Liver (tissue), 9 donors: ENCODE results near the gene FBXO34. TPM values are rescaled to one million over a fixed set of nuclear protein-coding genes. Genes with fewer than 3 reads are reported as not detected.

Experiments used
- DNase-seq: peaks from one replicate; pipeline ENCODE4 v3.0.0-alpha.2; 2017; ENCODE audit warnings: low spot score
- H3K27ac ChIP-seq, 2 donors: one replicate each; pipeline ENCODE4 v1.7.0; 2013; ENCODE audit warnings: inconsistent platforms in 2 of 2, low read length in 2 of 2, control low read depth in 1 of 2, low read depth in 1 of 2, mild to moderate bottlenecking in 1 of 2
- H3K27me3 ChIP-seq, 4 donors: one replicate each; pipeline versions ENCODE4 v1.6.1 to v1.7.0; 2013; ENCODE audit warnings: low read length in 3 of 4, inconsistent platforms in 1 of 4, mild to moderate bottlenecking in 1 of 4, moderate library complexity in 1 of 4; ENCODE audit not compliant: control insufficient read depth in 4 of 4, insufficient read depth in 4 of 4
- H3K36me3 ChIP-seq, 4 donors: one replicate each; pipeline versions ENCODE4 v1.6.1 to v1.7.0; 2013; ENCODE audit warnings: low read length in 3 of 4, mild to moderate bottlenecking in 3 of 4, low read depth in 1 of 4, moderate library complexity in 1 of 4; ENCODE audit not compliant: control insufficient read depth in 4 of 4, insufficient read depth in 3 of 4
- H3K4me1 ChIP-seq, 4 donors: one replicate each; pipeline versions ENCODE4 v1.6.1 to v1.7.0; 2013; ENCODE audit warnings: low read length in 3 of 4, mild to moderate bottlenecking in 3 of 4, moderate library complexity in 1 of 4; ENCODE audit not compliant: control insufficient read depth in 4 of 4, insufficient read depth in 4 of 4
- H3K4me3 ChIP-seq, 3 donors: one replicate each; pipeline versions ENCODE4 v1.6.1 to v1.7.0; 2013; ENCODE audit warnings: low read length in 3 of 3, control low read depth in 1 of 3, low read depth in 1 of 3, mild to moderate bottlenecking in 1 of 3
- H3K9ac ChIP-seq, 2 donors: one replicate each; pipeline ENCODE4 v1.7.0; 2013; ENCODE audit warnings: low read length in 2 of 2, mild to moderate bottlenecking in 2 of 2, moderate library complexity in 2 of 2, control low read depth in 1 of 2, low read depth in 1 of 2
- H3K9me3 ChIP-seq, 4 donors: one replicate each; pipeline versions ENCODE4 v1.6.1 to v1.7.0; 2013; ENCODE audit warnings: low read length in 3 of 4; ENCODE audit not compliant: control insufficient read depth in 4 of 4
- ATF3 ChIP-seq: IDR thresholded peaks from 2 replicates; pipeline ENCODE4 v1.6.1; 2016; ENCODE audit warnings: antibody characterized with exemption
- CTCF ChIP-seq: fragments of 150-350 bp; IDR thresholded peaks from 2 replicates; pipeline ENCODE4 v1.5.1; 2017; ENCODE audit warnings: improper control_type of control experiment, low read depth, low read length; ENCODE audit not compliant: missing input control
- EGR1 ChIP-seq, 2 donors: IDR thresholded peaks; 2 replicates each; pipeline ENCODE4 v1.6.1; 2016 to 2018; ENCODE audit warnings: antibody characterized with exemption in 2 of 2, low read depth in 2 of 2
- FOXA1 ChIP-seq: IDR thresholded peaks from 2 replicates; pipeline ENCODE4 v1.6.1; 2016; ENCODE audit warnings: antibody characterized with exemption
- FOXA2 ChIP-seq: IDR thresholded peaks from 2 replicates; pipeline ENCODE4 v1.6.1; 2016; ENCODE audit warnings: antibody characterized with exemption
- HNF4A ChIP-seq, 2 donors: conservative IDR thresholded peaks; 2 replicates each; pipeline ENCODE4 v1.6.1; 2016; ENCODE audit warnings: antibody characterized with exemption in 2 of 2, mild to moderate bottlenecking in 2 of 2
- HNF4G ChIP-seq: IDR thresholded peaks from 2 replicates; pipeline ENCODE4 v1.6.1; 2016; ENCODE audit warnings: antibody characterized with exemption
- RAD21 ChIP-seq, 2 donors: IDR thresholded peaks; 2 replicates each; pipeline ENCODE4 v1.6.1; 2016; ENCODE audit warnings: antibody characterized with exemption in 2 of 2, mild to moderate bottlenecking in 2 of 2
- REST ChIP-seq: IDR thresholded peaks from 2 replicates; pipeline ENCODE4 v1.6.1; 2016; ENCODE audit warnings: antibody characterized with exemption, mild to moderate bottlenecking
- SP1 ChIP-seq: IDR thresholded peaks from 2 replicates; pipeline ENCODE4 v1.6.1; 2018; ENCODE audit warnings: antibody characterized with exemption, mild to moderate bottlenecking
- YY1 ChIP-seq: IDR thresholded peaks from 2 replicates; pipeline ENCODE4 v1.6.1; 2016; ENCODE audit warnings: antibody characterized with exemption, mild to moderate bottlenecking
- ZBTB33 ChIP-seq: IDR thresholded peaks from 2 replicates; pipeline ENCODE4 v1.6.1; 2016; ENCODE audit warnings: antibody characterized with exemption
- WGBS: extraction: QIAGEN DNeasy Blood & Tissue Kit; methylation state at CpG from one replicate; pipeline ENCODE4 v1.1.7; 2013; 5-methylcytosine and 5-hydroxymethylcytosine counted together
- polyA plus RNA-seq, 2 donors: library from polyadenylated mRNA; stranded (reverse) in 1 of 2; unstranded in 1 of 2; fragments of 200-250 nt in 1 of 2; fragments of >200 nt in 1 of 2; fragmentation: Nextera tagmentation in 1 of 2; extraction: Ambion mirVana in 1 of 2; gene quantifications; one replicate each; pipeline versions ENCODE4 v1.2.1 to v1.2.3, GENCODE V29; 2013 to 2015
- total RNA-seq, 2 donors: library from RNA; depleted of rRNA; stranded (reverse); fragments of >200 nt; gene quantifications; one replicate each; pipeline ENCODE4 v1.2.3, GENCODE V29; 2014
- TF ChIP-seq, protein P1 (sequence below): IDR thresholded peaks from 2 replicates; pipeline ENCODE4 v1.6.1; 2016; ENCODE audit warnings: antibody characterized with exemption
- donor health status: healthy.
- donor health status: healthy.
- donor health status: healthy.
- donor health status: healthy.
- donor health status: healthy.

FBXO34 gene
- total and polyA plus RNA-seq, 4 donors: 4.2 to 25.8 (median 10.1) TPM

GRCh38 chr14:55243813-55244212, 27.4 kb upstream of the FBXO34 start (continued):
- no peak for TF ChIP-seq CTCF

GRCh38 chr14:55245657-55246268, 25.5 kb upstream of the FBXO34 start:
- TF ChIP-seq RAD21 (IDR thresholded peaks at IDR 0.05): peak; percentile 71 to 80
- TF ChIP-seq CTCF: peak; percentile 56
- TF ChIP-seq, protein P1, sequence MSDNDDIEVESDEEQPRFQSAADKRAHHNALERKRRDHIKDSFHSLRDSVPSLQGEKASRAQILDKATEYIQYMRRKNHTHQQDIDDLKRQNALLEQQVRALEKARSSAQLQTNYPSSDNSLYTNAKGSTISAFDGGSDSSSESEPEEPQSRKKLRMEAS: no peak
- H3K9me3 ChIP-seq: no peaks in the 10 kb centered on the region
- 59% methylated on average over 4 of the region's 4 CpGs for WGBS
- no peak overlapping the region for H3K27ac ChIP-seq
- H3K9ac ChIP-seq: no peak overlapping the region
- H3K27me3 ChIP-seq: peaks cover 0 to 4% (median 0%) of the 10 kb centered on the region in 4 donors
- no peaks in the 10 kb centered on the region for H3K4me1 ChIP-seq
- no peak for DNase-seq
- no peaks in the 10 kb centered on the region for H3K36me3 ChIP-seq
- H3K4me3 ChIP-seq: no peak overlapping the region

- Histone ChIP-seq H3K9me3 (no peaks in the 10 kb centered on the region), H3K4me3 (no peak overlapping the region), H3K4me1 (no peaks in the 10 kb centered on the region), H3K27me3 (no peaks in the 10 kb centered on the region), H3K9ac (no peak overlapping the region), H3K36me3 (no peaks in the 10 kb centered on the region), H3K27ac (no peak overlapping the region)
- WGBS: 93% methylated on average over 4 of the region's 4 CpGs
- DNase-seq: no peak
- TF ChIP-seq FOXA1 (no peak), ATF3 (no peak), FOXA2 (no peak), HNF4A (conservative IDR thresholded peaks at IDR 0.05) (no peak), ZBTB33 (no peak), YY1 (no peak), REST (no peak), RAD21 (IDR thresholded peaks at IDR 0.05) (no peak), CTCF (no peak), HNF4G (no peak), EGR1 (IDR thresholded peaks at IDR 0.05; ENCODE audit: low read depth in 2 of 2) (no peak), SP1 (no peak)
Measured at GRCh38 chr14:55248411-55248810, 22.8 kb upstream of the FBXO34 start.
